Measurements from ENCODE around the gene AUP1.
A peak's percentile ranks its signal among the peaks of the same experiment; 100 is the strongest.

AUP1 gene

GRCh38 chr2:74527741-74528140, 1.8 kb downstream of the AUP1 start:
- H3K27me3 ChIP-seq (ENCODE audit: insufficient read depth, poor library complexity, severe bottlenecking) = no peaks in the 10 kb centered on the region
- no peak overlapping the region for H3K27ac ChIP-seq (ENCODE audit: poor library complexity, severe bottlenecking)
- DNase-seq (ENCODE audit: low spot score) (no peak), ATAC-seq (ENCODE audit: low read depth) (no peak)
- peaks cover 2% of the 10 kb centered on the region for H3K4me1 ChIP-seq (ENCODE audit: insufficient read depth, poor library complexity, severe bottlenecking)
- no peaks in the 10 kb centered on the region for H3K9me3 ChIP-seq (ENCODE audit: severe bottlenecking)
- no peak overlapping the region for H3K4me3 ChIP-seq (ENCODE audit: severe bottlenecking)
- TF ChIP-seq CTCF (IDR thresholded peaks at IDR 0.05; ENCODE audit: poor library complexity, severe bottlenecking) = no peak
- H3K36me3 ChIP-seq (ENCODE audit: low read depth) = peaks cover 40% of the 10 kb centered on the region

GRCh38 chr2:74526649-74527230, 2.8 kb downstream of the AUP1 start:
- H3K36me3 ChIP-seq (ENCODE audit: low read depth) = peaks cover 31% of the 10 kb centered on the region
- H3K27me3 ChIP-seq (ENCODE audit: insufficient read depth, poor library complexity, severe bottlenecking) = no peaks in the 10 kb centered on the region
- H3K4me3 ChIP-seq (ENCODE audit: severe bottlenecking) = no peak overlapping the region
- H3K27ac ChIP-seq (ENCODE audit: poor library complexity, severe bottlenecking) = no peak overlapping the region
- H3K4me1 ChIP-seq (ENCODE audit: insufficient read depth, poor library complexity, severe bottlenecking) = peaks cover 2% of the 10 kb centered on the region
- H3K9me3 ChIP-seq (ENCODE audit: severe bottlenecking) = no peaks in the 10 kb centered on the region
- DNase-seq (ENCODE audit: low spot score) (no peak), ATAC-seq (ENCODE audit: low read depth) (no peak)
- no peak for TF ChIP-seq CTCF (IDR thresholded peaks at IDR 0.05; ENCODE audit: poor library complexity, severe bottlenecking)

DNA sequence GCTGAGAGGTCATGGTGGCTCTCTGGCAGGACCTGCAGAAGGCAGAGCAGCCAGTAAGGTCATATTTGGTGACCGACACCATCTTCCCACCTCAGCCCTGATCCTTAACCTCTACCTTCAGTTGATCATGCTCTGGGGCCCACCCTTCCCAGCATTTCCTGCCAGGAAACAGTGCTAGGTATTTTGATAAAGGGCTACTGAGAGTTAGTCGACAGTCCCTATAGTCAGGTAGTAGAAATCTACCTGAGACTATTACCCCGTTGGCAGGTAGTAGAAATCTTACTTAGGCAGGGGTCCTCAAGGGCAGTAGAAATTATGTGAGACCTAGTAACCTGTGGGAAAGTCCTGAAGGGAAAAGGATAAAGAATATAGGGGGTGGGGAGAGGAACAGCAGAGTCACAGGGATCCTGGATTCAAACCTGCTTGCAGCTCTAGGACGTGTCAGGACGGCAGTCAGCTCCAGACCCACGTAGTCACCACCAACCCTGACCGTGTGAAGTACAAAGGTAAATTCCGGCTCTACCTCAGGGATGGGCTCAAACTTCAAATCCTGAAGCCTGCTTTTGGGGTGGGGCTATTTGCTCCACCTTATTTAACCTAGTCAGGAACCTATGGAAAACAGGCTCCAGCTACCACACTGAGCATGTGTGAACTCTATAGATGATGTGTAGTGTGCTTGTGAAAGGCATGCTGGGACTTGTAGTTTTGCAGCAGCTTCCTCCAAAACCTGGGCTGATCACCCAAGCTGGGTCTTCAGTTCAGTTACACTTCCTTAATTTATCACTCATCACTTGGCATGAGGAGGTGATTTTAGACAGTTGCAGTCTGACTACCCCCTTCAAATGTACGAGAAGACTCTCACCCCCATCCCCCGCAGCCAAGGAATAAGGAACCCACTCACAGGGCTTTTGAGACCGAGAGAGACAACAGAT, 3.5 kb downstream of the AUP1 start, which contains the start of gene DQX1:
DQX1 (minus strand) TSS at position 515 of the 932 bp plus-strand sequence; CDS start at position 13, 502 bp downstream.
- Histone ChIP-seq H3K36me3 (ENCODE audit: low read depth) (peaks cover 31% of the 10 kb centered on the region), H3K4me1 (ENCODE audit: insufficient read depth, poor library complexity, severe bottlenecking) (peaks cover 2% of the 10 kb centered on the region), H3K4me3 (ENCODE audit: severe bottlenecking) (no peak within 1 kb of the TSS), H3K27me3 (ENCODE audit: insufficient read depth, poor library complexity, severe bottlenecking) (no peaks in the 10 kb centered on the region), H3K27ac (ENCODE audit: poor library complexity, severe bottlenecking) (no peak within 1 kb of the TSS), H3K9me3 (ENCODE audit: severe bottlenecking) (no peaks in the 10 kb centered on the region)
- ATAC-seq (ENCODE audit: low read depth) (peak; percentile 30), DNase-seq (ENCODE audit: low spot score) (no peak)
- no peak for TF ChIP-seq CTCF (IDR thresholded peaks at IDR 0.05; ENCODE audit: poor library complexity, severe bottlenecking)

DNA sequence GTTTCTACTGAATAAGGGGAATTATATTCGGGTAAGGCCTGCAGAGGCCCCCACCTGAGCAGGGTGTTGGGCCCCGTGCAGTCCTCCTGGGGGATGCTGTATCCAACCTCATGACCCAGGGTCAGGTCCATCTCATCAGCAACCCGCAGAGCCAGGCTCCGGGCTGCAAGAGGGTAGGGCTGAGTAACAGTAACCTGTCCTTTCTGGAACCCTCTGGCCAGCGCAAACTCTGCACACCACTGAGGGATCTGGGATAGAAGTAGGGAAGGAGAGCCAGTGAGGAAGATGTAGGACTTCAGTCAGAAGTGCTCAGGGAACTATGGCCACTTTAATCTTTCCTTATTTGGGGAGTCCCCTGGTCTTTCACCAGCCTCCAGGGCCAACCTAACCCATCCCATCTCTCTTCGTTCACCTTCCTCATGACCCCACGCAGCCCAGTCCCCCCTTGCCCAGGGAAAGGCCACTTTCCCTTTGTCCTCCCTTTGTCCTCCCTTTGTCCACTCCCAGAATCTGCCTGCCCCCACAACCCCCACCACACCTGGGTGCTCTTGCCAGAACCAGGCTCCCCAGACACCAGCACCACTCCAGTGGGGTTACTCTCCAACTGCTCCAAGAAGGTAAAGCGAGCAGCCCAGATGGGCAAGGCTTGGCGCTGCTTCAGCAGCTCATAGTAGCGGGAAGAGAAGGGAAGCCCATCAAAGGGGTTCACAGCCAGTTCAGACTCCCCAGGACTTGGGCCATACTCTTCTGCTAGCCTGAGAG, 4.4 kb downstream of the AUP1 start:
- no peaks in the 10 kb centered on the region for H3K27me3 ChIP-seq (ENCODE audit: insufficient read depth, poor library complexity, severe bottlenecking)
- H3K4me1 ChIP-seq (ENCODE audit: insufficient read depth, poor library complexity, severe bottlenecking) = peaks cover 2% of the 10 kb centered on the region
- no peak overlapping the region for H3K27ac ChIP-seq (ENCODE audit: poor library complexity, severe bottlenecking)
- DNase-seq (ENCODE audit: low spot score) (peak; percentile 36), ATAC-seq (ENCODE audit: low read depth) (no peak)
- no peak overlapping the region for H3K4me3 ChIP-seq (ENCODE audit: severe bottlenecking)
- TF ChIP-seq CTCF (IDR thresholded peaks at IDR 0.05; ENCODE audit: poor library complexity, severe bottlenecking) = no peak
- H3K9me3 ChIP-seq (ENCODE audit: severe bottlenecking) = no peaks in the 10 kb centered on the region
- H3K36me3 ChIP-seq (ENCODE audit: low read depth) = peaks cover 31% of the 10 kb centered on the region
